Tongue (tissue), 2 donors: ENCODE data around the gene AAGAB. TPM values are rescaled to one million over a fixed set of nuclear protein-coding genes. Genes with fewer than 3 reads are reported as not detected.
"Not testable (repeated sequence)": the region's sequence is repeated elsewhere in the genome, so short reads cannot be mapped to it uniquely, and the experiment has no call there.

Experiments
- DNase-seq: peaks from one replicate; pipeline ENCODE4 v3.0.0-alpha.2; 2015
- total RNA-seq: library from RNA; depleted of rRNA; stranded (reverse); fragments of >200 nt; gene quantifications from one replicate; pipeline ENCODE4 v1.2.3, GENCODE V29; 2014

The AAGAB gene
- total RNA-seq, 1 donor from 2014 or later, result 21.2 TPM

- DNase-seq, result peak; percentile 53
These were observed 83.0 kb downstream of the AAGAB start for GRCh38 chr15:67171471-67171870.

GRCh38 chr15:67170143-67170925 is 84.1 kb downstream of the AAGAB start:
- DNase-seq, result no peak

- DNase-seq, result no peak
These were observed 85.8 kb downstream of the AAGAB start for GRCh38 chr15:67168694-67169093.

- no peak for DNase-seq
These were observed 87.4 kb downstream of the AAGAB start for GRCh38 chr15:67167091-67167490.

- no peak for DNase-seq
These were observed 88.0 kb downstream of the AAGAB start for GRCh38 chr15:67166280-67167009.

- no peak for DNase-seq
These were observed 88.9 kb downstream of the AAGAB start for GRCh38 chr15:67165254-67166253.

GRCh38 chr15:67164811-67165253 is 89.6 kb downstream of the AAGAB start:
- no peak for DNase-seq

GRCh38 chr15:67164401-67164791 is 90.1 kb downstream of the AAGAB start:
- DNase-seq, result no peak

- no peak for DNase-seq
These were observed 91.3 kb downstream of the AAGAB start for GRCh38 chr15:67163180-67163579.

- no peak for DNase-seq
These were observed 92.6 kb downstream of the AAGAB start for GRCh38 chr15:67161881-67162280.

- DNase-seq, result no peak
These were observed 93.0 kb downstream of the AAGAB start for GRCh38 chr15:67161412-67161811.

GRCh38 chr15:67158367-67158766 is 96.1 kb downstream of the AAGAB start:
- no peak for DNase-seq

- no peak for DNase-seq
These were observed 96.8 kb downstream of the AAGAB start for GRCh38 chr15:67157521-67158252.

GRCh38 chr15:67156834-67157233 is 97.6 kb downstream of the AAGAB start:
- no peak for DNase-seq

GRCh38 chr15:67156426-67156825 is 98.0 kb downstream of the AAGAB start:
- DNase-seq, result no peak

GRCh38 chr15:67154249-67154648 is 100.2 kb downstream of the AAGAB start:
- no peak for DNase-seq

GRCh38 chr15:67153044-67153443 is 101.4 kb downstream of the AAGAB start:
- not testable (repeated sequence) for DNase-seq

- DNase-seq, result no peak
These were observed 102.0 kb downstream of the AAGAB start for GRCh38 chr15:67152429-67152828.
